Measurements from ENCODE around the gene CELSR3.

CELSR3 gene

GRCh38 chr3:48662753-48663488, at the start of gene CELSR3:
TSS of gene CELSR3 (minus strand) at chr3:48662886. CDS start at chr3:48662634, 252 bp downstream.
- Mint-ChIP-seq H3K4me1 (ENCODE audit: low read depth) (peaks cover 14% of the 10 kb centered on the region), H3K27me3 (ENCODE audit: low read depth) (peaks cover 11% of the 10 kb centered on the region)

GRCh38 chr3:48711727-48712126, 49.0 kb upstream of the CELSR3 start:
- no peak overlapping the region for H3K4me3 Mint-ChIP-seq
- DNase-seq (ENCODE audit: low spot score), result no peak
- H3K27ac Mint-ChIP-seq, result no peak overlapping the region
- H3K4me1 Mint-ChIP-seq (ENCODE audit: low read depth), result peaks cover 42% of the 10 kb centered on the region
- no peaks in the 10 kb centered on the region for H3K27me3 Mint-ChIP-seq (ENCODE audit: low read depth)
- H3K9me3 Mint-ChIP-seq, result no peaks in the 10 kb centered on the region
- peaks cover 52% of the 10 kb centered on the region for H3K36me3 Mint-ChIP-seq (ENCODE audit: low read depth)

More at GRCh38 chr3:48662753-48663488, at the start of gene CELSR3:
- DNase-seq (ENCODE audit: low spot score), result peak; percentile 77
- Mint-ChIP-seq H3K9me3 (no peaks in the 10 kb centered on the region), H3K4me3 (peak within 1 kb of the TSS; percentile 96), H3K36me3 (ENCODE audit: low read depth) (peaks cover 2% of the 10 kb centered on the region), H3K27ac (peak within 1 kb of the TSS; percentile 98)

GRCh38 chr3:48709051-48709461, 46.4 kb upstream of the CELSR3 start:
- DNase-seq (ENCODE audit: low spot score), result no peak
- H3K4me3 Mint-ChIP-seq, result no peak overlapping the region
- H3K36me3 Mint-ChIP-seq (ENCODE audit: low read depth), result peaks cover 45% of the 10 kb centered on the region
- H3K4me1 Mint-ChIP-seq (ENCODE audit: low read depth), result peaks cover 25% of the 10 kb centered on the region
- H3K27ac Mint-ChIP-seq, result no peak overlapping the region
- H3K27me3 Mint-ChIP-seq (ENCODE audit: low read depth), result no peaks in the 10 kb centered on the region
- H3K9me3 Mint-ChIP-seq, result no peaks in the 10 kb centered on the region

GRCh38 chr3:48708481-48708889, 45.8 kb upstream of the CELSR3 start:
- Mint-ChIP-seq H3K9me3 (no peaks in the 10 kb centered on the region), H3K27ac (no peak overlapping the region), H3K27me3 (ENCODE audit: low read depth) (no peaks in the 10 kb centered on the region), H3K4me1 (ENCODE audit: low read depth) (peaks cover 26% of the 10 kb centered on the region), H3K36me3 (ENCODE audit: low read depth) (peaks cover 44% of the 10 kb centered on the region), H3K4me3 (no peak overlapping the region)
- no peak for DNase-seq (ENCODE audit: low spot score)

GRCh38 chr3:48707157-48707556, 44.5 kb upstream of the CELSR3 start:
- Mint-ChIP-seq H3K36me3 (ENCODE audit: low read depth) (peaks cover 44% of the 10 kb centered on the region), H3K4me3 (no peak overlapping the region), H3K27ac (no peak overlapping the region), H3K27me3 (ENCODE audit: low read depth) (no peaks in the 10 kb centered on the region), H3K9me3 (no peaks in the 10 kb centered on the region), H3K4me1 (ENCODE audit: low read depth) (peaks cover 23% of the 10 kb centered on the region)
- DNase-seq (ENCODE audit: low spot score), result no peak

- H3K4me1 Mint-ChIP-seq (ENCODE audit: low read depth), result peaks cover 13% of the 10 kb centered on the region
- no peaks in the 10 kb centered on the region for H3K9me3 Mint-ChIP-seq
- no peak for DNase-seq (ENCODE audit: low spot score)
- no peak overlapping the region for H3K27ac Mint-ChIP-seq
- no peaks in the 10 kb centered on the region for H3K27me3 Mint-ChIP-seq (ENCODE audit: low read depth)
- peaks cover 31% of the 10 kb centered on the region for H3K36me3 Mint-ChIP-seq (ENCODE audit: low read depth)
- H3K4me3 Mint-ChIP-seq, result no peak overlapping the region
These were observed 39.7 kb upstream of the CELSR3 start for GRCh38 chr3:48702320-48702920.

- H3K36me3 Mint-ChIP-seq (ENCODE audit: low read depth), result peaks cover 30% of the 10 kb centered on the region
- no peak overlapping the region for H3K4me3 Mint-ChIP-seq
- no peaks in the 10 kb centered on the region for H3K27me3 Mint-ChIP-seq (ENCODE audit: low read depth)
- DNase-seq (ENCODE audit: low spot score), result no peak
- no peaks in the 10 kb centered on the region for H3K9me3 Mint-ChIP-seq
- peaks cover 15% of the 10 kb centered on the region for H3K4me1 Mint-ChIP-seq (ENCODE audit: low read depth)
- no peak overlapping the region for H3K27ac Mint-ChIP-seq
These were observed 38.2 kb upstream of the CELSR3 start for GRCh38 chr3:48700731-48701405.

GRCh38 chr3:48698891-48699290, 36.2 kb upstream of the CELSR3 start:
- peaks cover 35% of the 10 kb centered on the region for H3K36me3 Mint-ChIP-seq (ENCODE audit: low read depth)
- H3K4me3 Mint-ChIP-seq, result no peak overlapping the region
- H3K4me1 Mint-ChIP-seq (ENCODE audit: low read depth), result peaks cover 11% of the 10 kb centered on the region
- no peak for DNase-seq (ENCODE audit: low spot score)
- no peaks in the 10 kb centered on the region for H3K9me3 Mint-ChIP-seq
- no peaks in the 10 kb centered on the region for H3K27me3 Mint-ChIP-seq (ENCODE audit: low read depth)
- H3K27ac Mint-ChIP-seq, result no peak overlapping the region

GRCh38 chr3:48697952-48698351, 35.3 kb upstream of the CELSR3 start:
- Mint-ChIP-seq H3K36me3 (ENCODE audit: low read depth) (peaks cover 40% of the 10 kb centered on the region), H3K4me1 (ENCODE audit: low read depth) (peaks cover 11% of the 10 kb centered on the region), H3K27ac (no peak overlapping the region), H3K4me3 (no peak overlapping the region), H3K27me3 (ENCODE audit: low read depth) (no peaks in the 10 kb centered on the region), H3K9me3 (no peaks in the 10 kb centered on the region)
- no peak for DNase-seq (ENCODE audit: low spot score)

GRCh38 chr3:48696601-48697000, 33.9 kb upstream of the CELSR3 start:
- Mint-ChIP-seq H3K9me3 (no peaks in the 10 kb centered on the region), H3K27me3 (ENCODE audit: low read depth) (no peaks in the 10 kb centered on the region), H3K4me1 (ENCODE audit: low read depth) (peaks cover 9% of the 10 kb centered on the region), H3K36me3 (ENCODE audit: low read depth) (peaks cover 46% of the 10 kb centered on the region), H3K4me3 (no peak overlapping the region), H3K27ac (no peak overlapping the region)
- no peak for DNase-seq (ENCODE audit: low spot score)

GRCh38 chr3:48696156-48696555, 33.5 kb upstream of the CELSR3 start:
- no peaks in the 10 kb centered on the region for H3K27me3 Mint-ChIP-seq (ENCODE audit: low read depth)
- H3K4me3 Mint-ChIP-seq, result no peak overlapping the region
- no peaks in the 10 kb centered on the region for H3K9me3 Mint-ChIP-seq
- H3K36me3 Mint-ChIP-seq (ENCODE audit: low read depth), result peaks cover 48% of the 10 kb centered on the region
- H3K4me1 Mint-ChIP-seq (ENCODE audit: low read depth), result peaks cover 9% of the 10 kb centered on the region
- no peak overlapping the region for H3K27ac Mint-ChIP-seq
- DNase-seq (ENCODE audit: low spot score), result no peak

GRCh38 chr3:48695393-48695753, 32.7 kb upstream of the CELSR3 start:
- H3K27ac Mint-ChIP-seq, result no peak overlapping the region
- no peak for DNase-seq (ENCODE audit: low spot score)
- H3K9me3 Mint-ChIP-seq, result no peaks in the 10 kb centered on the region
- no peak overlapping the region for H3K4me3 Mint-ChIP-seq
- H3K4me1 Mint-ChIP-seq (ENCODE audit: low read depth), result peaks cover 8% of the 10 kb centered on the region
- H3K27me3 Mint-ChIP-seq (ENCODE audit: low read depth), result no peaks in the 10 kb centered on the region
- peaks cover 52% of the 10 kb centered on the region for H3K36me3 Mint-ChIP-seq (ENCODE audit: low read depth)

- peaks cover 50% of the 10 kb centered on the region for H3K36me3 Mint-ChIP-seq (ENCODE audit: low read depth)
- no peaks in the 10 kb centered on the region for H3K9me3 Mint-ChIP-seq
- DNase-seq (ENCODE audit: low spot score), result no peak
- H3K27me3 Mint-ChIP-seq (ENCODE audit: low read depth), result no peaks in the 10 kb centered on the region
- peaks cover 4% of the 10 kb centered on the region for H3K4me1 Mint-ChIP-seq (ENCODE audit: low read depth)
- H3K4me3 Mint-ChIP-seq, result no peak overlapping the region
- H3K27ac Mint-ChIP-seq, result no peak overlapping the region
These were observed 32.1 kb upstream of the CELSR3 start for GRCh38 chr3:48694610-48695392.

- Mint-ChIP-seq H3K4me3 (no peak overlapping the region), H3K4me1 (ENCODE audit: low read depth) (peaks cover 2% of the 10 kb centered on the region), H3K27ac (no peak overlapping the region), H3K9me3 (no peaks in the 10 kb centered on the region), H3K36me3 (ENCODE audit: low read depth) (peaks cover 48% of the 10 kb centered on the region), H3K27me3 (ENCODE audit: low read depth) (no peaks in the 10 kb centered on the region)
- DNase-seq (ENCODE audit: low spot score), result no peak
These were observed 31.1 kb upstream of the CELSR3 start for GRCh38 chr3:48693826-48694225.

All from T-helper 2 cell treated with Interferon-gamma antibody and Interleukin-4, amounts not matched to agents 5 μg/mL and 100 μg/mL, for 36 hours (primary cell).